ENCODE data around the gene HCRTR2. TPM values are rescaled to one million over a fixed set of nuclear protein-coding genes. Genes with fewer than 3 reads are reported as not detected.

HCRTR2 gene
- total and polyA plus RNA-seq, 4 donors = not detected

DNA sequence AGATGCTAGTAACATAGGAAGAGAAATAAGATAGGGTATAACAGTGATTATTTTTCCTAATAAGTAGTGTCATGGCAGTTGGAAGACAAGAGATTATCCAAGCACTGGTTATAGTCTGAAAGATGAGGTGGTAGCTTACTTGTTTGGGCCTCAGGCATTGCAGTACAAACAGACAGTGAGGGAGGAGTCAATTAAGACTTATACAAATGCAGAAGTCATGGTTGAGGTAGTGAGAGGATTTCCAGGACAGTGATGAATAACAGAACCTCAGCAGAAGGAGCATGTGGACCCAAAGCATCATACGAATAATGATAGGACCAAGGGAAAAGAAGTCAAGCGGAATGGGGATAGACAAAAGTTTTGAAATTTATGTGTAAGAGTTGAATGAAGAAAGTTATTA is 53.5 kb downstream of the HCRTR2 start:
- H3K9ac ChIP-seq (ENCODE audit: low read depth in 1 of 2, low read length in 2 of 2) = no peak overlapping the region
- H3K27ac ChIP-seq (ENCODE audit: low read depth in 1 of 2, low read length in 2 of 2) = no peak overlapping the region
- TF ChIP-seq, protein P1, sequence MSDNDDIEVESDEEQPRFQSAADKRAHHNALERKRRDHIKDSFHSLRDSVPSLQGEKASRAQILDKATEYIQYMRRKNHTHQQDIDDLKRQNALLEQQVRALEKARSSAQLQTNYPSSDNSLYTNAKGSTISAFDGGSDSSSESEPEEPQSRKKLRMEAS (IDR thresholded peaks at IDR 0.05) = no peak
- TF ChIP-seq, protein P2, sequence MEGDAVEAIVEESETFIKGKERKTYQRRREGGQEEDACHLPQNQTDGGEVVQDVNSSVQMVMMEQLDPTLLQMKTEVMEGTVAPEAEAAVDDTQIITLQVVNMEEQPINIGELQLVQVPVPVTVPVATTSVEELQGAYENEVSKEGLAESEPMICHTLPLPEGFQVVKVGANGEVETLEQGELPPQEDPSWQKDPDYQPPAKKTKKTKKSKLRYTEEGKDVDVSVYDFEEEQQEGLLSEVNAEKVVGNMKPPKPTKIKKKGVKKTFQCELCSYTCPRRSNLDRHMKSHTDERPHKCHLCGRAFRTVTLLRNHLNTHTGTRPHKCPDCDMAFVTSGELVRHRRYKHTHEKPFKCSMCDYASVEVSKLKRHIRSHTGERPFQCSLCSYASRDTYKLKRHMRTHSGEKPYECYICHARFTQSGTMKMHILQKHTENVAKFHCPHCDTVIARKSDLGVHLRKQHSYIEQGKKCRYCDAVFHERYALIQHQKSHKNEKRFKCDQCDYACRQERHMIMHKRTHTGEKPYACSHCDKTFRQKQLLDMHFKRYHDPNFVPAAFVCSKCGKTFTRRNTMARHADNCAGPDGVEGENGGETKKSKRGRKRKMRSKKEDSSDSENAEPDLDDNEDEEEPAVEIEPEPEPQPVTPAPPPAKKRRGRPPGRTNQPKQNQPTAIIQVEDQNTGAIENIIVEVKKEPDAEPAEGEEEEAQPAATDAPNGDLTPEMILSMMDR (IDR thresholded peaks at IDR 0.05; ENCODE audit: low read depth, low read length, missing input control) = no peak
- TF ChIP-seq FOXA2 (IDR thresholded peaks at IDR 0.05) (no peak), SP1 (IDR thresholded peaks at IDR 0.05) (no peak), HNF4G (IDR thresholded peaks at IDR 0.05) (no peak), TAF1 (conservative IDR thresholded peaks at IDR 0.05) (no peak), EGR1 (IDR thresholded peaks at IDR 0.05; ENCODE audit: low read depth in 2 of 2) (no peak), HNF4A (conservative IDR thresholded peaks at IDR 0.05) (no peak), FOXA1 (IDR thresholded peaks at IDR 0.05) (no peak), NR2F2 (IDR thresholded peaks at IDR 0.05) (no peak), GABPA (IDR thresholded peaks at IDR 0.05 in 1 of 2, conservative IDR thresholded peaks at IDR 0.05 in 1 of 2) (no peak), RXRA (IDR thresholded peaks at IDR 0.05) (no peak), RAD21 (IDR thresholded peaks at IDR 0.05) (no peak), YY1 (IDR thresholded peaks at IDR 0.05) (no peak)
- TF ChIP-seq, protein P3, sequence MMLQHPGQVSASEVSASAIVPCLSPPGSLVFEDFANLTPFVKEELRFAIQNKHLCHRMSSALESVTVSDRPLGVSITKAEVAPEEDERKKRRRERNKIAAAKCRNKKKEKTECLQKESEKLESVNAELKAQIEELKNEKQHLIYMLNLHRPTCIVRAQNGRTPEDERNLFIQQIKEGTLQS (IDR thresholded peaks at IDR 0.05) = no peak
- TF ChIP-seq, protein P4, sequence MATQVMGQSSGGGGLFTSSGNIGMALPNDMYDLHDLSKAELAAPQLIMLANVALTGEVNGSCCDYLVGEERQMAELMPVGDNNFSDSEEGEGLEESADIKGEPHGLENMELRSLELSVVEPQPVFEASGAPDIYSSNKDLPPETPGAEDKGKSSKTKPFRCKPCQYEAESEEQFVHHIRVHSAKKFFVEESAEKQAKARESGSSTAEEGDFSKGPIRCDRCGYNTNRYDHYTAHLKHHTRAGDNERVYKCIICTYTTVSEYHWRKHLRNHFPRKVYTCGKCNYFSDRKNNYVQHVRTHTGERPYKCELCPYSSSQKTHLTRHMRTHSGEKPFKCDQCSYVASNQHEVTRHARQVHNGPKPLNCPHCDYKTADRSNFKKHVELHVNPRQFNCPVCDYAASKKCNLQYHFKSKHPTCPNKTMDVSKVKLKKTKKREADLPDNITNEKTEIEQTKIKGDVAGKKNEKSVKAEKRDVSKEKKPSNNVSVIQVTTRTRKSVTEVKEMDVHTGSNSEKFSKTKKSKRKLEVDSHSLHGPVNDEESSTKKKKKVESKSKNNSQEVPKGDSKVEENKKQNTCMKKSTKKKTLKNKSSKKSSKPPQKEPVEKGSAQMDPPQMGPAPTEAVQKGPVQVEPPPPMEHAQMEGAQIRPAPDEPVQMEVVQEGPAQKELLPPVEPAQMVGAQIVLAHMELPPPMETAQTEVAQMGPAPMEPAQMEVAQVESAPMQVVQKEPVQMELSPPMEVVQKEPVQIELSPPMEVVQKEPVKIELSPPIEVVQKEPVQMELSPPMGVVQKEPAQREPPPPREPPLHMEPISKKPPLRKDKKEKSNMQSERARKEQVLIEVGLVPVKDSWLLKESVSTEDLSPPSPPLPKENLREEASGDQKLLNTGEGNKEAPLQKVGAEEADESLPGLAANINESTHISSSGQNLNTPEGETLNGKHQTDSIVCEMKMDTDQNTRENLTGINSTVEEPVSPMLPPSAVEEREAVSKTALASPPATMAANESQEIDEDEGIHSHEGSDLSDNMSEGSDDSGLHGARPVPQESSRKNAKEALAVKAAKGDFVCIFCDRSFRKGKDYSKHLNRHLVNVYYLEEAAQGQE (IDR thresholded peaks at IDR 0.05) = no peak
- TF ChIP-seq, protein P5, sequence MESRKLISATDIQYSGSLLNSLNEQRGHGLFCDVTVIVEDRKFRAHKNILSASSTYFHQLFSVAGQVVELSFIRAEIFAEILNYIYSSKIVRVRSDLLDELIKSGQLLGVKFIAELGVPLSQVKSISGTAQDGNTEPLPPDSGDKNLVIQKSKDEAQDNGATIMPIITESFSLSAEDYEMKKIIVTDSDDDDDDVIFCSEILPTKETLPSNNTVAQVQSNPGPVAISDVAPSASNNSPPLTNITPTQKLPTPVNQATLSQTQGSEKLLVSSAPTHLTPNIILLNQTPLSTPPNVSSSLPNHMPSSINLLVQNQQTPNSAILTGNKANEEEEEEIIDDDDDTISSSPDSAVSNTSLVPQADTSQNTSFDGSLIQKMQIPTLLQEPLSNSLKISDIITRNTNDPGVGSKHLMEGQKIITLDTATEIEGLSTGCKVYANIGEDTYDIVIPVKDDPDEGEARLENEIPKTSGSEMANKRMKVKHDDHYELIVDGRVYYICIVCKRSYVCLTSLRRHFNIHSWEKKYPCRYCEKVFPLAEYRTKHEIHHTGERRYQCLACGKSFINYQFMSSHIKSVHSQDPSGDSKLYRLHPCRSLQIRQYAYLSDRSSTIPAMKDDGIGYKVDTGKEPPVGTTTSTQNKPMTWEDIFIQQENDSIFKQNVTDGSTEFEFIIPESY (IDR thresholded peaks at IDR 0.05) = no peak
- no peak overlapping the region for H3K4me3 ChIP-seq (ENCODE audit: low read depth in 1 of 3, low read length in 3 of 3)
- WGBS = 80% methylated on average over 2 of the region's 2 CpGs
- DNase-seq (ENCODE audit: low spot score) = no peak
- H3K4me1 ChIP-seq (ENCODE audit: control insufficient read depth in 4 of 4, insufficient read depth in 4 of 4, low read length in 3 of 4) = no peaks in the 10 kb centered on the region
- H3K9me3 ChIP-seq (ENCODE audit: control insufficient read depth in 4 of 4, low read length in 3 of 4) = no peaks in the 10 kb centered on the region
- H3K27me3 ChIP-seq (ENCODE audit: control insufficient read depth in 4 of 4, insufficient read depth in 4 of 4, low read length in 3 of 4) = no peaks in the 10 kb centered on the region
- no peaks in the 10 kb centered on the region for H3K36me3 ChIP-seq (ENCODE audit: control insufficient read depth in 4 of 4, insufficient read depth in 3 of 4, low read depth in 1 of 4, low read length in 3 of 4)

DNA sequence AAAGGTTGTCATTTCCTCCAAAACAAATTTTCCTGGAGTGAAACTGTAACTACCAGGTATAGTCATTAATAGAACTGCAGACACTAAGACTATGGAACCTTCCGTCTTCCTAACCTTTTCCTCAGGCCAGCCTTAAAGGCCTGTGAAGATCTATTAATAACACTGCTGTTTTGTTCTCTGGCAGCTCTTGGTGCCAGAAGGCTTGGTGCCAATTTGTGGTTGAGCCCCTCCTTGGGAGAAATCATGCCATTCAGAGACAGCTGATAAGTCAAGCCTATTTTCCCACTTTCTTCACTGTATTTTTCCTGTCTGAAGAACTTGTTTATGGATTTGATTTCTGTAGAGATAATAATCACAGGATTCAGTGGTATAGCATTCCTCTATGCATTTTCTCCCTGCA is 64.8 kb downstream of the HCRTR2 start:
- no peak overlapping the region for H3K9ac ChIP-seq (ENCODE audit: low read depth in 1 of 2, low read length in 2 of 2)
- H3K27me3 ChIP-seq (ENCODE audit: control insufficient read depth in 4 of 4, insufficient read depth in 4 of 4, low read length in 3 of 4) = no peaks in the 10 kb centered on the region
- no peaks in the 10 kb centered on the region for H3K4me1 ChIP-seq (ENCODE audit: control insufficient read depth in 4 of 4, insufficient read depth in 4 of 4, low read length in 3 of 4)
- no peak for DNase-seq (ENCODE audit: low spot score)
- H3K27ac ChIP-seq (ENCODE audit: low read depth in 1 of 2, low read length in 2 of 2) = no peak overlapping the region
- WGBS = 80% methylated on average over 1 of the region's 1 CpG
- H3K36me3 ChIP-seq (ENCODE audit: control insufficient read depth in 4 of 4, insufficient read depth in 3 of 4, low read depth in 1 of 4, low read length in 3 of 4) = no peaks in the 10 kb centered on the region
- H3K4me3 ChIP-seq (ENCODE audit: low read depth in 1 of 3, low read length in 3 of 3) = no peak overlapping the region
- TF ChIP-seq, protein P4 (IDR thresholded peaks at IDR 0.05) = no peak
- no peaks in the 10 kb centered on the region for H3K9me3 ChIP-seq (ENCODE audit: control insufficient read depth in 4 of 4, low read length in 3 of 4)

All from liver (tissue), 9 donors.